Amniotic epithelial cell (primary cell): ENCODE results near the gene VMP1.
"Not testable (repeated sequence)": the region's sequence is repeated elsewhere in the genome, so short reads cannot be mapped to it uniquely, and the experiment has no call there.

ENCODE experiments used
- DNase-seq: peaks from one replicate; pipeline ENCODE4 v3.0.0-alpha.2; 2010; ENCODE audit warnings: low read depth

The VMP1 gene

GRCh38 chr17:59755069-59755468 is 47.6 kb downstream of the VMP1 start:
- DNase-seq, result not testable (repeated sequence)

GRCh38 chr17:59756236-59756818 is 48.9 kb downstream of the VMP1 start:
- DNase-seq, result peak; percentile 94

GRCh38 chr17:59757043-59757442 is 49.6 kb downstream of the VMP1 start:
- DNase-seq, result no peak

- DNase-seq, result no peak
Measured at GRCh38 chr17:59757470-59757869, 50.0 kb downstream of the VMP1 start.

GRCh38 chr17:59757881-59758385 is 50.5 kb downstream of the VMP1 start:
- DNase-seq, result no peak

- not testable (repeated sequence) for DNase-seq
Measured at GRCh38 chr17:59758998-59759651, 51.7 kb downstream of the VMP1 start.

GRCh38 chr17:59760160-59760559 is 52.7 kb downstream of the VMP1 start:
- no peak for DNase-seq

GRCh38 chr17:59761385-59762048 is 54.1 kb downstream of the VMP1 start:
- peak; percentile 93 for DNase-seq

- DNase-seq, result peak; percentile 89
Measured at GRCh38 chr17:59762049-59762823, 54.8 kb downstream of the VMP1 start.

GRCh38 chr17:59762824-59763374 is 55.4 kb downstream of the VMP1 start:
- no peak for DNase-seq

- peak; percentile 86 for DNase-seq
Measured at GRCh38 chr17:59763861-59764260, 56.4 kb downstream of the VMP1 start.

GRCh38 chr17:59764292-59764741 is 56.9 kb downstream of the VMP1 start:
- DNase-seq, result peak; percentile 41

GRCh38 chr17:59765038-59765437 is 57.6 kb downstream of the VMP1 start:
- DNase-seq, result no peak

GRCh38 chr17:59766491-59766890 is 59.0 kb downstream of the VMP1 start:
- DNase-seq, result no peak

GRCh38 chr17:59767176-59767575 is 59.7 kb downstream of the VMP1 start:
- DNase-seq, result no peak

- peak; percentile 31 for DNase-seq
Measured at GRCh38 chr17:59769887-59770286, 62.4 kb downstream of the VMP1 start.

- DNase-seq, result no peak
Measured at GRCh38 chr17:59771093-59771492, 63.6 kb downstream of the VMP1 start.

GRCh38 chr17:59775786-59776350 is 68.4 kb downstream of the VMP1 start:
- no peak for DNase-seq

- DNase-seq, result no peak
Measured at GRCh38 chr17:59776577-59776976, 69.1 kb downstream of the VMP1 start.

- DNase-seq, result no peak
Measured at GRCh38 chr17:59777033-59777432, 69.6 kb downstream of the VMP1 start.

GRCh38 chr17:59778996-59779395 is 71.5 kb downstream of the VMP1 start:
- peak; percentile 84 for DNase-seq

- DNase-seq, result peak; percentile 52
Measured at GRCh38 chr17:59779521-59779920, 72.1 kb downstream of the VMP1 start.
